HepG2 (cell line): ENCODE results near the gene PIGW. TPM values are rescaled to one million over a fixed set of nuclear protein-coding genes. Genes with fewer than 3 reads are reported as not detected.
A peak's percentile ranks its signal among the peaks of the same experiment; 100 is the strongest.

Experiments used
- ATF5 ChIP-seq: sonication (generic); formaldehyde crosslinking; IDR thresholded peaks from 2 replicates; pipeline ENCODE4 v1.4.0; 2020; ENCODE audit warnings: mild to moderate bottlenecking, low read depth, missing genetic modification reagents
- CBX1 ChIP-seq: IDR thresholded peaks from one replicate; pipeline ENCODE4 v1.6.1; 2016; ENCODE audit warnings: antibody characterized with exemption, low read depth
- CSRNP2 ChIP-seq: sonication (generic); formaldehyde crosslinking; conservative IDR thresholded peaks from 2 replicates; pipeline ENCODE4 v1.8.0; 2022; ENCODE audit warnings: low read depth, missing genetic modification reagents
- ERF ChIP-seq: IDR thresholded peaks from 2 replicates; pipeline ENCODE4 v1.6.1; 2018; ENCODE audit warnings: missing biosample characterization, missing genetic modification reagents
- HNRNPL ChIP-seq: fragments of 200-400 bp; formaldehyde crosslinking; IDR thresholded peaks from 2 replicates; pipeline ENCODE4 v1.6.1; 2017; ENCODE audit warnings: mild to moderate bottlenecking, low read depth, low read length
- KDM2A ChIP-seq: sonication (generic); formaldehyde crosslinking; IDR thresholded peaks from 2 replicates; pipeline ENCODE4 v1.4.0; 2020; ENCODE audit warnings: low read depth, missing genetic modification reagents, borderline replicate concordance
- KMT2B ChIP-seq: IDR thresholded peaks from 2 replicates; pipeline ENCODE4 v1.6.1; 2016; ENCODE audit warnings: missing genetic modification reagents, missing compliant biosample characterization
- LCORL ChIP-seq, 2 experiments: fragments of 450-650 bp in 1 of 2; sonication (generic) in 1 of 2; formaldehyde crosslinking in 1 of 2; IDR thresholded peaks; 2 replicates each; pipeline versions ENCODE4 v1.5.0 to v1.6.1; 2017 to 2020; ENCODE audit warnings: antibody characterized with exemption in 1 of 2, missing genetic modification reagents in 1 of 2
- MIXL1 ChIP-seq: IDR thresholded peaks from 2 replicates; pipeline ENCODE4 v1.6.1; 2016
- REST ChIP-seq, 2 experiments: IDR thresholded peaks; 2 replicates each; pipeline ENCODE4 v1.6.1; 2011 to 2012; ENCODE audit warnings: low read length in 2 of 2, borderline replicate concordance in 1 of 2, low read depth in 1 of 2, mild to moderate bottlenecking in 1 of 2, moderate library complexity in 1 of 2
- SCMH1 ChIP-seq: sonication (generic); formaldehyde crosslinking; IDR thresholded peaks from 2 replicates; pipeline ENCODE4 v1.9.0; 2021; ENCODE audit warnings: missing genetic modification reagents, mild to moderate bottlenecking, borderline replicate concordance
- XRCC5 ChIP-seq: fragments of 200-400 bp; formaldehyde crosslinking; optimal IDR thresholded peaks from 2 replicates; pipeline ENCODE3; 2017; ENCODE audit warnings: mild to moderate bottlenecking, low read length
- ZKSCAN1 ChIP-seq: fragments of 150-350 bp; IDR thresholded peaks from 2 replicates; pipeline ENCODE4 v1.6.1; 2014; ENCODE audit warnings: low read length
- ZNF180 ChIP-seq: sonication (generic); formaldehyde crosslinking; IDR thresholded peaks from 2 replicates; pipeline ENCODE4 v1.4.0; 2020; ENCODE audit warnings: low read depth, missing genetic modification reagents, borderline replicate concordance
- ZNF274 ChIP-seq: sonication (generic); formaldehyde crosslinking; IDR thresholded peaks from 2 replicates; pipeline ENCODE4 v1.5.1; 2020; ENCODE audit warnings: mild to moderate bottlenecking, missing genetic modification reagents
- ZNF431 ChIP-seq: sonication (generic); formaldehyde crosslinking; IDR thresholded peaks from 2 replicates; pipeline ENCODE4 v1.9.0; 2022; ENCODE audit warnings: missing genetic modification reagents, low read depth, mild to moderate bottlenecking, borderline replicate concordance
- ZNF589 ChIP-seq: sonication (generic); formaldehyde crosslinking; conservative IDR thresholded peaks from 2 replicates; pipeline ENCODE4 v1.8.0; 2022; ENCODE audit warnings: mild to moderate bottlenecking, moderate library complexity, missing genetic modification reagents
- ZNF605 ChIP-seq: sonication (generic); formaldehyde crosslinking; IDR thresholded peaks from 2 replicates; pipeline ENCODE4 v1.8.0; 2022; ENCODE audit warnings: mild to moderate bottlenecking, missing genetic modification reagents
- ZNF607 ChIP-seq: sonication (generic); formaldehyde crosslinking; IDR thresholded peaks from 2 replicates; pipeline ENCODE4 v1.5.1; 2020; ENCODE audit warnings: missing genetic modification reagents, mild to moderate bottlenecking, borderline replicate concordance
- ZNF782 ChIP-seq: sonication (generic); formaldehyde crosslinking; IDR thresholded peaks from 2 replicates; pipeline ENCODE4 v1.4.0; 2020; ENCODE audit warnings: missing genetic modification reagents, mild to moderate bottlenecking, borderline replicate concordance
- polyA plus RNA-seq, 8 experiments: library from polyadenylated mRNA; depleted of rRNA in 3 of 8; stranded (reverse) in 7 of 8; unstranded in 1 of 8; fragments of >200 nt; fragmentation: Illumina TruSeq in 4 of 8; extraction: Trizol in 4 of 8; gene quantifications; 2 replicates each; pipeline versions ENCODE4 v1.2.1 to v1.2.3, GENCODE V29; 2011 to 2016; ENCODE audit warnings: low read depth in 4 of 8, missing spikeins in 1 of 8, mixed read lengths in 1 of 8; ENCODE audit not compliant: insufficient read depth in 1 of 8
- total RNA-seq, 5 experiments: library from RNA; depleted of rRNA; stranded (reverse); fragments of >200 nt; fragmentation: Illumina TruSeq; extraction: Trizol; gene quantifications; 2 replicates each; pipeline ENCODE4 v1.2.3, GENCODE V29; 2016; ENCODE audit warnings: low read depth in 1 of 5
- TF ChIP-seq, protein P1 (sequence below): sonication (generic); formaldehyde crosslinking; IDR thresholded peaks from 2 replicates; pipeline ENCODE4 v1.4.0; 2020; ENCODE audit warnings: missing genetic modification reagents

The PIGW gene
- total and polyA plus RNA-seq, 2 of the 13 experiments (the other 11 are each of a cell fraction or from before 2014, with no cell fraction given) = 9.0 to 24.0 TPM

DNA sequence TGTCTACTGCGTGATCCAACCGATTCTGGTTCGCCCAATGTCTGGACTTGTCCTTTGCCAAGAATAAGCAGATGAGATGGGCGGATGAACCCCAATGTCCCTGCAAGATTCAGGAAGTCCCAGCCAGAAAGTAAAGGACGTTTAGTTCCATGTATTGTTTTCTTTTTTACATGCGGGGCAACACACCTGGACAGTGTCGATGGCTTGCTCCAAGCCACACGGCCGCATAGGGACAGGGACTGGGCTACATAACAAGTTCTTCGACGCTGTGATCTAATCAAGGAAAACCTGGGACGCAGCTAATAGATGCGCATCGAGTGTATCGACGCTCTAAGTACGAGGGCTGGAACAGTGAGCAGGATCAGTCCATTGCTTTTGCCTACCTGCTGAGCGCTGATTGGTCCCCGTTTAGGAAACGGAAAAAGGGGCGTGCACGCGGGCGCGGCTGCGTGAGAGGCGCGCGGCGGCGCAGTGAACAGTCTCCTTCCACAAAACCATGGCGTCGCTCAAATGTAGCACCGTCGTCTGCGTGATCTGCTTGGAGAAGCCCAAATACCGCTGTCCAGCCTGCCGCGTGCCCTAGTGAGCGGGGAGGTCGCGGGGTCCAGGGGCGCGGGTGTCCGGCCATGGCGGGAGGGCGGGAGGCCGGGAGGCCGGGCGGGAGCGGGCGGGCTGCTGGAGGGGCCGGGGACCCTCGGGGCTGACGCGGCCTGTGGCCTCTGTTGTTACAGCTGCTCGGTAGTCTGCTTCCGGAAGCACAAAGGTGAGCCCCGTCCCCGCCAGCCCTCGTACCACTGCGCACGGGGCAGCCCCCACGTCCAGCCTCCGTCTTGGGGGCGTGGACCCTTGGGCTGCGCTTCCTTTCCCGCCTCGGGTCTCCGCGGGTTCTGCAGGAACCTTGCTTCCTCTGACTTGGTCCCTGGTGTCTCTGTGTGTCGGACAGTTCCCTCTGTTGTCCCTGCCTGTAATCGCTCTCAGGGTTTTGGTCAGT is 48.3 kb upstream of the PIGW start, which contains the start of gene ZNHIT3 (continued):
- TF ChIP-seq REST (IDR thresholded peaks at IDR 0.05; ENCODE audit: borderline replicate concordance in 1 of 2, low read depth in 1 of 2, low read length in 2 of 2) = 0 out of 4 replicates have a peak, but pooled peaks of 1 of the 2 experiments have one; percentile 20
- peak; percentile 50; the same call in 1 of the 2 replicates for TF ChIP-seq ZNF782
- TF ChIP-seq XRCC5 = peak; percentile 99
- peak; percentile 55; the same call in 1 of the 2 replicates for TF ChIP-seq MIXL1 (CRISPR knock-in tag)
- no peak for TF ChIP-seq ZKSCAN1
- TF ChIP-seq ZNF431 (CRISPR knock-in tag) = no peak
- no peak for TF ChIP-seq HNRNPL
- no peak for TF ChIP-seq CSRNP2 (CRISPR knock-in tag)
- no peak for TF ChIP-seq LCORL (IDR thresholded peaks at IDR 0.05)
- TF ChIP-seq LCORL (CRISPR knock-in tag; IDR thresholded peaks at IDR 0.05) = 0 out of 2 replicates have a peak, but pooled peaks have one; percentile 26
- TF ChIP-seq KMT2B = peak; percentile 94
- TF ChIP-seq, protein P1, sequence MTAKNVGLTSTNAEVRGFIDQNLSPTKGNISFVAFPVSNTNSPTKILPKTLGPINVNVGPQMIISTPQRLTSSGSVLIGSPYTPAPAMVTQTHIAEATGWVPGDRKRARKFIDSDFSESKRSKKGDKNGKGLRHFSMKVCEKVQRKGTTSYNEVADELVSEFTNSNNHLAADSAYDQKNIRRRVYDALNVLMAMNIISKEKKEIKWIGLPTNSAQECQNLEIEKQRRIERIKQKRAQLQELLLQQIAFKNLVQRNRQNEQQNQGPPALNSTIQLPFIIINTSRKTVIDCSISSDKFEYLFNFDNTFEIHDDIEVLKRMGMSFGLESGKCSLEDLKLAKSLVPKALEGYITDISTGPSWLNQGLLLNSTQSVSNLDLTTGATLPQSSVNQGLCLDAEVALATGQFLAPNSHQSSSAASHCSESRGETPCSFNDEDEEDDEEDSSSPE (CRISPR knock-in tag) = peak; percentile 74
- peak; percentile 50; the same call in 1 of the 2 replicates for TF ChIP-seq ZNF605 (CRISPR knock-in tag)
- TF ChIP-seq ATF5 (CRISPR knock-in tag) = peak; percentile 48; the same call in 1 of the 2 replicates
- TF ChIP-seq ZNF180 (CRISPR knock-in tag) = no peak
- peak; percentile 78 for TF ChIP-seq KDM2A (CRISPR knock-in tag)
- TF ChIP-seq ZNF589 (CRISPR knock-in tag) = 0 out of 2 replicates have a peak, but pooled peaks have one; percentile 24
- TF ChIP-seq ERF (CRISPR knock-in tag) = peak; percentile 68; the same call in 1 of the 2 replicates
- TF ChIP-seq SCMH1 (CRISPR knock-in tag) = no peak
- peak; percentile 52; the same call in 1 of the 2 replicates for TF ChIP-seq ZNF607 (CRISPR knock-in tag)
- TF ChIP-seq ZNF274 (CRISPR knock-in tag) = no peak
- TF ChIP-seq CBX1 = no peak
